Breast epithelium (tissue), 4 donors: ENCODE results near the gene IFI44. TPM values are rescaled to one million over a fixed set of nuclear protein-coding genes. Genes with fewer than 3 reads are reported as not detected.

ENCODE experiments used
- DNase-seq, 2 donors: peaks; one replicate each; pipeline ENCODE4 v3.0.0-alpha.2; 2019; ENCODE audit warnings: low spot score in 2 of 2
- H3K27ac ChIP-seq, 2 donors: fragments of 200-600 bp; sonication (generic) in 1 of 2; one replicate each; pipeline ENCODE4 v1.5.1; 2016 to 2019; ENCODE audit warnings: mild to moderate bottlenecking in 1 of 2
- H3K27me3 ChIP-seq, 2 donors: fragments of 200-600 bp; sonication (generic) in 1 of 2; one replicate each; pipeline versions ENCODE4 v1.5.1 to v1.6.0; 2017 to 2019; ENCODE audit warnings: control low read depth in 1 of 2, mild to moderate bottlenecking in 1 of 2
- H3K36me3 ChIP-seq: fragments of 200-600 bp; one replicate; pipeline ENCODE4 v1.5.1; 2019
- H3K4me1 ChIP-seq, 2 donors: fragments of 200-600 bp; sonication (generic); one replicate each; pipeline ENCODE4 v1.5.1; 2016 to 2019; ENCODE audit warnings: control low read depth in 1 of 2
- H3K4me3 ChIP-seq, 3 donors: fragments of 200-600 bp; sonication (generic); 1 replicate in 2 of 3; 2 replicates in 1 of 3; pipeline ENCODE4 v1.5.1; 2016 to 2019; ENCODE audit warnings: mild to moderate bottlenecking in 3 of 3, moderate library complexity in 2 of 3
- H3K9me3 ChIP-seq, 2 donors: fragments of 200-600 bp; sonication (generic) in 1 of 2; one replicate each; pipeline ENCODE4 v1.5.1; 2016 to 2019; ENCODE audit warnings: control low read depth in 1 of 2
- CTCF ChIP-seq, 3 donors: fragments of 450-650 bp; IDR thresholded peaks; one replicate each; pipeline ENCODE4 v1.5.1; 2016 to 2017; ENCODE audit warnings: antibody characterized with exemption in 3 of 3, mild to moderate bottlenecking in 3 of 3, moderate library complexity in 3 of 3
- POLR2A ChIP-seq: fragments of 450-650 bp; IDR thresholded peaks from one replicate; pipeline ENCODE4 v1.6.1; 2016; ENCODE audit warnings: antibody characterized with exemption, mild to moderate bottlenecking, moderate library complexity
- POLR2AphosphoS5 ChIP-seq, 3 donors: sonication (generic); formaldehyde crosslinking; IDR thresholded peaks; one replicate each; pipeline ENCODE4 v1.6.1; 2017; ENCODE audit warnings: antibody characterized with exemption in 3 of 3
- intact Hi-C: fragments of 100-400 bp; cut with DNase I; formaldehyde crosslinking; loops from one replicate; pipeline ENCODE4 v1.15.1; 2023; ENCODE audit warnings: low total_unique reads
- total RNA-seq, 3 donors: library from RNA; depleted of rRNA; stranded (reverse); fragments of >200 nt; gene quantifications; one replicate each; pipeline ENCODE4 v1.1.0, GENCODE V29; 2016

Gene IFI44
- total RNA-seq, 3 donors from 2014 or later, result 20.0 to 25.3 (median 24.0) TPM

GRCh38 chr1:78703806-78704205 is 54.2 kb downstream of the IFI44 start:
- intact Hi-C loops, result no loop called here
- no peak for TF ChIP-seq POLR2A
- no peak for TF ChIP-seq POLR2AphosphoS5 (IDR thresholded peaks at IDR 0.05)
- TF ChIP-seq CTCF (IDR thresholded peaks at IDR 0.05), result no peak
- no peak overlapping the region for H3K4me3 ChIP-seq

GRCh38 chr1:78712467-78713051 is 62.9 kb downstream of the IFI44 start:
- Histone ChIP-seq H3K4me1 (no peaks in the 10 kb centered on the region), H3K36me3 (no peaks in the 10 kb centered on the region), H3K9me3 (peaks cover 0 to 5% of the 10 kb centered on the region in 2 donors), H3K27ac (no peak overlapping the region), H3K27me3 (no peaks in the 10 kb centered on the region), H3K4me3 (no peak overlapping the region)
- no peak for DNase-seq
- TF ChIP-seq CTCF (IDR thresholded peaks at IDR 0.05), result no peak
- no peak for TF ChIP-seq POLR2AphosphoS5 (IDR thresholded peaks at IDR 0.05)
- TF ChIP-seq POLR2A, result no peak
- intact Hi-C loops, result no loop called here

More at GRCh38 chr1:78703806-78704205, 54.2 kb downstream of the IFI44 start:
- no peaks in the 10 kb centered on the region for H3K36me3 ChIP-seq
- no peak for DNase-seq
- H3K27ac ChIP-seq, result no peak overlapping the region
- H3K9me3 ChIP-seq, result peaks cover 0 to 16% of the 10 kb centered on the region in 2 donors
- no peaks in the 10 kb centered on the region for H3K4me1 ChIP-seq
- H3K27me3 ChIP-seq, result no peaks in the 10 kb centered on the region

- Histone ChIP-seq H3K27me3 (no peaks in the 10 kb centered on the region), H3K36me3 (no peaks in the 10 kb centered on the region), H3K4me3 (no peak overlapping the region), H3K27ac (no peak overlapping the region), H3K4me1 (no peaks in the 10 kb centered on the region), H3K9me3 (peaks cover 0 to 5% of the 10 kb centered on the region in 2 donors)
- DNase-seq, result no peak
- intact Hi-C loops, result no loop called here
- no peak for TF ChIP-seq POLR2A
- no peak for TF ChIP-seq CTCF (IDR thresholded peaks at IDR 0.05)
- no peak for TF ChIP-seq POLR2AphosphoS5 (IDR thresholded peaks at IDR 0.05)
Observed at GRCh38 chr1:78713297-78713696, 63.7 kb downstream of the IFI44 start.

Other genes with a start within 250 kb of the IFI44 start
- 10 to 100 TPM in 1 of 3 donors, 1 to 10 TPM in 2; 2.3 to 16.5 (median 7.9) TPM for gene PTGFR, start 158.9 kb upstream of the IFI44 start, total RNA-seq
- gene IFI44L, start 29.4 kb upstream of the IFI44 start, total RNA-seq, result 10 to 100 TPM in 1 of 3 donors, 1 to 10 TPM in 2; 4.3 to 13.4 (median 7.8) TPM